GM12892 (cell line): ENCODE measurements around the gene MYO3A.

Source experiments
- POLR2A ChIP-seq: IDR thresholded peaks from 2 replicates; pipeline ENCODE4 v1.6.1; 2011; ENCODE audit warnings: low read depth, low read length, control low read depth
- TAF1 ChIP-seq: IDR thresholded peaks from 2 replicates; pipeline ENCODE4 v1.6.1; 2011; ENCODE audit warnings: low read depth, mild to moderate bottlenecking, control low read depth, low read length, borderline replicate concordance

GRCh38 chr10:26242706-26243350 is 308.8 kb downstream of the MYO3A start:
- no peak for TF ChIP-seq POLR2A
- TF ChIP-seq TAF1, result no peak
